H1 (cell line): ENCODE results near the gene HBQ1. TPM values are rescaled to one million over a fixed set of nuclear protein-coding genes. Genes with fewer than 3 reads are reported as not detected.

ENCODE experiments used
- CTCF ChIA-PET: fragments of 300-600 bp; sonication (Branson Sonifier 250); formaldehyde crosslinking; loops from one replicate; lab custom pipeline; 2021; ENCODE audit not compliant: partially characterized antibody; lab: Charles Lee
- POLR2A ChIA-PET: fragments of 300-600 bp; sonication (Branson Sonifier 250); formaldehyde crosslinking; loops from one replicate; lab custom pipeline; 2021; ENCODE audit warnings: inconsistent platforms; ENCODE audit not compliant: partially characterized antibody; lab: Charles Lee
- DNase-seq, 2 experiments: peaks; one replicate each; pipeline versions ENCODE4 v3.0.0 to v3.0.0-alpha.2; 2010 to 2022; ENCODE audit warnings: low spot score in 2 of 2, low read depth in 1 of 2, mixed read lengths in 1 of 2
- FAIRE-seq: peaks from 2 replicates; lab custom pipeline; 2011; peaks lifted over from hg19 to GRCh38; lab: Jason Lieb, UNC
- H2AFZ ChIP-seq: 2 replicates; pipeline ENCODE4 v1.8.1; 2012; ENCODE audit warnings: low read length, inconsistent platforms
- H2AK5ac ChIP-seq: 2 replicates; pipeline ENCODE4 v1.6.1; 2013; ENCODE audit warnings: low read depth, low read length
- H2BK120ac ChIP-seq: replicated peaks from 2 replicates; pipeline ENCODE3; 2013; ENCODE audit warnings: low read depth, low read length, inconsistent platforms
- H2BK12ac ChIP-seq: 2 replicates; pipeline ENCODE4 v1.6.1; 2013; ENCODE audit warnings: low read depth, low read length
- H2BK15ac ChIP-seq: 2 replicates; pipeline ENCODE4 v1.6.1; 2013; ENCODE audit warnings: low read length
- H2BK20ac ChIP-seq: 2 replicates; pipeline ENCODE4 v1.6.1; 2013; ENCODE audit warnings: low read length
- H2BK5ac ChIP-seq: 2 replicates; pipeline ENCODE4 v1.6.1; 2013; ENCODE audit warnings: low read depth, low read length
- H3K14ac ChIP-seq: 2 replicates; pipeline ENCODE4 v1.6.1; 2013; ENCODE audit warnings: inconsistent platforms; ENCODE audit not compliant: insufficient read length
- H3K18ac ChIP-seq: 2 replicates; pipeline ENCODE4 v1.6.1; 2013; ENCODE audit warnings: low read length; ENCODE audit errors: extremely low read depth
- H3K23ac ChIP-seq: 2 replicates; pipeline ENCODE4 v1.6.1; 2013; ENCODE audit warnings: inconsistent platforms; ENCODE audit not compliant: insufficient read length
- H3K23me2 ChIP-seq: 2 replicates; pipeline ENCODE4 v1.6.1; 2013; ENCODE audit warnings: low read depth, low read length
- H3K27ac ChIP-seq: 2 replicates; pipeline ENCODE4 v1.6.1; 2011; ENCODE audit warnings: low read depth, low read length, inconsistent platforms
- H3K27me3 ChIP-seq, 4 experiments: replicated peaks in 1 of 4; 1 replicate in 1 of 4; 2 replicates in 3 of 4; pipeline versions ENCODE4 v1.6.1 to v1.8.1; 2011 to 2013; ENCODE audit warnings: low read length in 3 of 4, mild to moderate bottlenecking in 3 of 4, inconsistent platforms in 2 of 4, mixed read lengths in 2 of 4, moderate library complexity in 1 of 4; ENCODE audit not compliant: control insufficient read depth in 3 of 4, insufficient read depth in 3 of 4; ENCODE audit errors: extremely low read depth in 1 of 4
- H3K36me3 ChIP-seq, 4 experiments: 2 replicates each; pipeline versions ENCODE4 v1.6.1 to v1.8.1; 2011 to 2013; ENCODE audit warnings: mild to moderate bottlenecking in 4 of 4, low read length in 3 of 4, moderate library complexity in 2 of 4, control low read depth in 1 of 4, inconsistent platforms in 1 of 4; ENCODE audit not compliant: insufficient read depth in 4 of 4, control insufficient read depth in 2 of 4
- H3K4ac ChIP-seq: replicated peaks from 2 replicates; pipeline ENCODE3; 2013; ENCODE audit warnings: low read length, low read depth, mixed read lengths, inconsistent platforms; ENCODE audit not compliant: insufficient read length
- H3K4me1 ChIP-seq, 4 experiments: replicated peaks in 1 of 4; 1 replicate in 1 of 4; 2 replicates in 3 of 4; pipeline versions ENCODE4 v1.6.1 to v1.8.1; 2011 to 2013; ENCODE audit warnings: low read length in 3 of 4, inconsistent platforms in 2 of 4, mixed read lengths in 1 of 4; ENCODE audit not compliant: insufficient read depth in 4 of 4, control insufficient read depth in 3 of 4
- H3K4me2 ChIP-seq, 2 experiments: 2 replicates each; pipeline versions ENCODE4 v1.6.1 to v1.8.1; 2011 to 2013; ENCODE audit warnings: low read depth in 2 of 2, low read length in 2 of 2, control low read depth in 1 of 2, inconsistent platforms in 1 of 2, mild to moderate bottlenecking in 1 of 2; ENCODE audit not compliant: insufficient read depth in 1 of 2
- H3K4me3 ChIP-seq, 4 experiments: fragments of 200-600, 300-600 bp in 1 of 4; sonication (generic), shearing (Covaris generic), sonication (Bioruptor Twin) in 1 of 4; 2 replicates each; pipeline versions ENCODE4 v1.5.1 to v1.8.1; 2011 to 2016; ENCODE audit warnings: low read length in 4 of 4, low read depth in 3 of 4, control low read depth in 2 of 4, inconsistent platforms in 2 of 4, mild to moderate bottlenecking in 2 of 4, mixed read lengths in 1 of 4, moderate library complexity in 1 of 4; ENCODE audit not compliant: insufficient read depth in 2 of 4; ENCODE audit errors: extremely low read depth in 1 of 4
- H3K56ac ChIP-seq: replicated peaks from 2 replicates; pipeline ENCODE3; 2013; ENCODE audit warnings: low read depth, mild to moderate bottlenecking, mixed read lengths, low read length, inconsistent platforms; ENCODE audit not compliant: insufficient read length
- H3K79me1 ChIP-seq: 2 replicates; pipeline ENCODE4 v1.6.1; 2013; ENCODE audit warnings: low read depth, low read length, control low read depth
- H3K79me2 ChIP-seq, 2 experiments: 2 replicates each; pipeline versions ENCODE4 v1.6.1 to v1.8.1; 2012 to 2013; ENCODE audit warnings: low read length in 2 of 2, mild to moderate bottlenecking in 2 of 2, inconsistent platforms in 1 of 2; ENCODE audit not compliant: insufficient read depth in 2 of 2, control insufficient read depth in 1 of 2
- H3K9ac ChIP-seq, 4 experiments: replicated peaks in 1 of 4; 1 replicate in 1 of 4; 2 replicates in 3 of 4; pipeline versions ENCODE4 v1.6.1 to v1.8.1; 2011 to 2013; ENCODE audit warnings: low read depth in 3 of 4, low read length in 3 of 4, control low read depth in 2 of 4, mild to moderate bottlenecking in 2 of 4, moderate library complexity in 2 of 4, inconsistent platforms in 1 of 4; ENCODE audit errors: extremely low read depth in 1 of 4
- H3K9me3 ChIP-seq, 2 experiments: 2 replicates each; pipeline versions ENCODE4 v1.6.1 to v1.8.1; 2012 to 2013; ENCODE audit warnings: mild to moderate bottlenecking in 2 of 2, moderate library complexity in 2 of 2, control low read depth in 1 of 2, inconsistent platforms in 1 of 2, low read depth in 1 of 2, low read length in 1 of 2, mixed read lengths in 1 of 2; ENCODE audit not compliant: insufficient read depth in 2 of 2
- H4K20me1 ChIP-seq, 2 experiments: replicated peaks in 1 of 2; 2 replicates each; pipeline versions ENCODE3 to v1.8.1; 2011 to 2013; ENCODE audit warnings: inconsistent platforms in 2 of 2, low read length in 2 of 2, mild to moderate bottlenecking in 1 of 2; ENCODE audit not compliant: insufficient read depth in 2 of 2, control insufficient read depth in 1 of 2
- H4K5ac ChIP-seq: 2 replicates; pipeline ENCODE4 v1.6.1; 2013; ENCODE audit warnings: low read length, low read depth, mixed read lengths, inconsistent platforms; ENCODE audit not compliant: insufficient read length
- H4K8ac ChIP-seq: 2 replicates; pipeline ENCODE4 v1.8.0; 2013; ENCODE audit warnings: mild to moderate bottlenecking, moderate library complexity, low read length, inconsistent platforms; ENCODE audit not compliant: insufficient read depth; ENCODE audit errors: extremely low read depth
- H4K91ac ChIP-seq: replicated peaks from 2 replicates; pipeline ENCODE3; 2013; ENCODE audit warnings: low read length, mixed read lengths, inconsistent platforms; ENCODE audit not compliant: insufficient read length
- ATF3 ChIP-seq: IDR thresholded peaks from 2 replicates; pipeline ENCODE4 v1.6.1; 2011; ENCODE audit warnings: low read depth, mild to moderate bottlenecking, low read length; ENCODE audit not compliant: insufficient read depth
- BACH1 ChIP-seq: IDR thresholded peaks from 2 replicates; pipeline ENCODE4 v1.6.1; 2012; ENCODE audit warnings: low read length, improper control_type of control experiment
- BCL11A ChIP-seq, 2 experiments: IDR thresholded peaks; one replicate each; pipeline ENCODE4 v1.6.1; 2011; ENCODE audit warnings: low read depth in 2 of 2, low read length in 2 of 2, mild to moderate bottlenecking in 2 of 2
- KDM1A ChIP-seq: fragments of 200-600, 300-600 bp; sonication (generic); IDR thresholded peaks from 2 replicates; pipeline ENCODE4 v1.7.1; 2016; ENCODE audit warnings: mild to moderate bottlenecking, low read length, borderline replicate concordance
- KDM4A ChIP-seq: IDR thresholded peaks from one replicate; pipeline ENCODE4 v1.7.1; 2012; ENCODE audit warnings: low read depth, mild to moderate bottlenecking, moderate library complexity, low read length, inconsistent platforms; ENCODE audit not compliant: severe bottlenecking
- NANOG ChIP-seq: IDR thresholded peaks from 2 replicates; pipeline ENCODE4 v1.6.1; 2011; ENCODE audit warnings: low read length, low read depth, mild to moderate bottlenecking, inconsistent platforms; ENCODE audit not compliant: insufficient read depth, poor library complexity, severe bottlenecking
- PHF8 ChIP-seq: fragments of 200-600 bp; sonication (generic); conservative IDR thresholded peaks from 2 replicates; pipeline ENCODE4 v1.7.1; 2012; ENCODE audit warnings: low read depth, mild to moderate bottlenecking, inconsistent platforms, low read length, moderate library complexity
- POLR2A ChIP-seq, 2 experiments: IDR thresholded peaks; 1 replicate in 1 of 2; 2 replicates in 1 of 2; pipeline ENCODE4 v1.6.1; 2011; ENCODE audit warnings: low read depth in 2 of 2, low read length in 2 of 2, mild to moderate bottlenecking in 2 of 2; ENCODE audit errors: control extremely low read depth in 1 of 2
- RAD21 ChIP-seq, 2 experiments: IDR thresholded peaks in 1 of 2; conservative IDR thresholded peaks in 1 of 2; 2 replicates each; pipeline ENCODE4 v1.6.1; 2011; ENCODE audit warnings: low read depth in 2 of 2, low read length in 2 of 2, improper control_type of control experiment in 1 of 2, inconsistent platforms in 1 of 2, mild to moderate bottlenecking in 1 of 2, moderate library complexity in 1 of 2
- SP2 ChIP-seq: IDR thresholded peaks from 2 replicates; pipeline ENCODE4 v1.6.1; 2012; ENCODE audit warnings: mild to moderate bottlenecking, low read length, inconsistent platforms
- SP4 ChIP-seq: IDR thresholded peaks from 2 replicates; pipeline ENCODE4 v1.6.1; 2012; ENCODE audit warnings: low read length, inconsistent platforms
- WGBS, 2 experiments: shearing (Covaris generic) in 1 of 2; methylation state at CpG; one replicate each; pipeline versions ENCODE4 v1.1.6 to v1.1.7; 2013 to 2015; ENCODE audit warnings: low lambda C conversion rate in 2 of 2, mixed read lengths in 2 of 2, inconsistent platforms in 1 of 2, low coverage in 1 of 2, missing lambda C conversion rate in 1 of 2; ENCODE audit not compliant: insufficient replicate concordance in 2 of 2, insufficient coverage in 1 of 2, insufficient read length in 1 of 2; ENCODE audit errors: extremely low coverage in 1 of 2, missing lambda C conversion rate in 1 of 2; 5-methylcytosine and 5-hydroxymethylcytosine counted together
- polyA plus RNA-seq, 7 experiments: library from polyadenylated mRNA; depleted of rRNA in 3 of 7; stranded (reverse) in 5 of 7; unstranded in 2 of 7; fragments of >200 nt in 5 of 7; fragments of 200-250 nt in 2 of 7; gene quantifications; 1 replicate in 5 of 7; 2 replicates in 1 of 7; 4 replicates in 1 of 7; pipeline versions ENCODE4 v1.2.1 to v1.2.3, GENCODE V29; 2011 to 2013; ENCODE audit warnings: missing spikeins in 2 of 7, mixed read lengths in 2 of 7
- total RNA-seq: library from RNA; stranded (reverse); fragmentation: NEBNext Ultra II Directional; extraction: Animal tissue kit (Norgen Biotek cat#: 25700); gene quantifications from 2 replicates; pipeline ENCODE4 v1.2.1, GENCODE V29; 2021
- TF ChIP-seq, protein P1 (sequence below): IDR thresholded peaks from 2 replicates; pipeline ENCODE4 v1.6.1; 2011; ENCODE audit warnings: low read length, improper control_type of control experiment

The HBQ1 gene
- total and polyA plus RNA-seq, 2 of the 8 experiments (the other 6 are each of a cell fraction or from before 2014, with no cell fraction given) = 2.9 to 17.1 TPM

DNA sequence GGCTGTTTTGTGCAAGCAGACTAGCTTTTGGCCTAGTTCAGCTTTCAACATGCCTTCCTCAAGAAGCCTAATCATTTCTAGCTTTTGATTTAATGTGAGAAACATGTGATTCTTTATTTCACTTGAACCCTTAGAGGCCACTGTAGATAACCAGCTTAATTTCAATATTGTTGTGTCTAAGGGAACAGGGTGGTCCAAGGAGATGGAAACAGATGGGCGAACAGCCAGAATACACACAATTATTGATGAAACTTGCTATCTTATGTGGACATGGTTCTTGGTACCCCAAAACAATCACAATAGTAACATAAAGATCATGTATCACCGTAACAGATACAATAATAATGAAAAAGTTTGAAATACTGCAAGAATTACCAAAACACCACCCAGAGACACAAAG is 46.5 kb upstream of the HBQ1 start:
- ChIA-PET CTCF (interaction anchor here (0.6 to 3.5 kb wide), 6 partner anchors 14 to 70 kb away, joined by 3 to 17 read pairs (median 5); no protein-coding TSS in a partner anchor), POLR2A (interaction anchor here (1.1 to 1.7 kb wide), 2 partner anchors 9 to 29 kb away, joined by 3 to 4 read pairs; no protein-coding TSS in a partner anchor)
- Histone ChIP-seq H3K79me2 (peaks cover 0 to 25% of the 10 kb centered on the region in 2 experiments; a peak in 2 of 4 replicates), H3K14ac (no peak overlapping the region), H3K23ac (no peak overlapping the region), H3K79me1 (peaks cover 2% of the 10 kb centered on the region), H2AFZ (no peak overlapping the region), H3K4ac (no peak overlapping the region), H2BK12ac (no peak overlapping the region), H2BK15ac (no peak overlapping the region), H4K20me1 (no peaks in the 10 kb centered on the region), H3K4me1 (no peaks in the 10 kb centered on the region; a peak in 1 of 7 replicates), H3K4me3 (no peak overlapping the region), H3K23me2 (no peaks in the 10 kb centered on the region), H4K5ac (no peak overlapping the region), H2BK5ac (no peak overlapping the region), H3K56ac (no peak overlapping the region), H2BK20ac (no peak overlapping the region), H4K91ac (no peak overlapping the region), H3K27me3 (no peaks in the 10 kb centered on the region), H2BK120ac (no peak overlapping the region), H3K9me3 (no peaks in the 10 kb centered on the region), H3K9ac (no peak overlapping the region), H3K18ac (no peak overlapping the region), H2AK5ac (no peak overlapping the region), H3K36me3 (no peaks in the 10 kb centered on the region; a peak in 2 of 8 replicates), H4K8ac (no peak overlapping the region), H3K4me2 (no peak overlapping the region), H3K27ac (no peak overlapping the region)
- 89% methylated on average over 2 of the region's 2 CpGs; no CpG with 5 or more reads in 1 of the 2 experiments for WGBS, 2 experiments
- FAIRE-seq (no peak), DNase-seq (no peak)
- no peak for TF ChIP-seq POLR2A (IDR thresholded peaks at IDR 0.05; ENCODE audit: control extremely low read depth in 1 of 2, low read depth in 2 of 2, low read length in 2 of 2)
- TF ChIP-seq KDM4A = no peak
- no peak for TF ChIP-seq RAD21 (IDR thresholded peaks at IDR 0.05 in 1 of 2, conservative IDR thresholded peaks at IDR 0.05 in 1 of 2; ENCODE audit: low read depth in 2 of 2, low read length in 2 of 2)
- no peak for TF ChIP-seq BACH1
- no peak for TF ChIP-seq ATF3
- TF ChIP-seq KDM1A = no peak
- TF ChIP-seq NANOG = no peak
- TF ChIP-seq BCL11A (IDR thresholded peaks at IDR 0.05; ENCODE audit: low read depth in 2 of 2, low read length in 2 of 2) = no peak
- no peak for TF ChIP-seq SP4
- TF ChIP-seq PHF8 = no peak
- TF ChIP-seq SP2 = no peak
- TF ChIP-seq, protein P1, sequence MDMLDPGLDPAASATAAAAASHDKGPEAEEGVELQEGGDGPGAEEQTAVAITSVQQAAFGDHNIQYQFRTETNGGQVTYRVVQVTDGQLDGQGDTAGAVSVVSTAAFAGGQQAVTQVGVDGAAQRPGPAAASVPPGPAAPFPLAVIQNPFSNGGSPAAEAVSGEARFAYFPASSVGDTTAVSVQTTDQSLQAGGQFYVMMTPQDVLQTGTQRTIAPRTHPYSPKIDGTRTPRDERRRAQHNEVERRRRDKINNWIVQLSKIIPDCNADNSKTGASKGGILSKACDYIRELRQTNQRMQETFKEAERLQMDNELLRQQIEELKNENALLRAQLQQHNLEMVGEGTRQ = no peak
